ENCODE data around the gene TENT4A.
A peak's percentile ranks its signal among the peaks of the same experiment; 100 is the strongest.
"Not testable (repeated sequence)": the region's sequence is repeated elsewhere in the genome, so short reads cannot be mapped to it uniquely, and the experiment has no call there.

TENT4A gene

DNA sequence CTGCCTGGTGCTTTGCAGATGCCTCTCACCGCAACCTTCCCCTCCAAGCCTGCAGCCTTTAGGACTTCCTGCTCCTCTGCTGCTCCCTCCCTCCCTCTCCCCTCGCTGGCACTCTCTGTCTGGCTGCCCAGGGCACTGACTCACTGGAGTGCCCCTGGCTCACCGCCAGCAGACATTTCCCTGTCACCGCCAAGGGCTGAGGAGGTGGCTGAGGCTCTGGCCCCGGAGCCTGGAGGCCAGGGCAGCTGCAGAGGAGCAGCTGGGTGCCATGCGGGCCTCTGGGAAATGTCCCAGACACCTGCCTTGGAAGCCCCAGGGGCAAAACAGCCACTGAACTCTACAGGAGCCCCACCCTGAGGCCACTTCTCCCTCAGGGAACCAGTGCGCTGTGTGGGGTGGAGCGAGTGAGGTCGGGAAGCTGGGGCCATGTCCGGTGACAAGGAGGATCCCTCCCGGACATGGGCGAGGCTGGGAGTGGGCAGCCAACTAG lies 53.4 kb downstream of the TENT4A start:
- DNase-seq (ENCODE audit: low read depth): peak; percentile 47
- no peak for TF ChIP-seq CTCF (conservative IDR thresholded peaks at IDR 0.05; ENCODE audit: low read depth, low read length)
- H3K4me3 ChIP-seq (ENCODE audit: low read length): no peak overlapping the region

GRCh38 chr5:6767481-6768063 lies 54.3 kb downstream of the TENT4A start:
- TF ChIP-seq CTCF (conservative IDR thresholded peaks at IDR 0.05; ENCODE audit: low read depth, low read length): no peak
- no peak overlapping the region for H3K4me3 ChIP-seq (ENCODE audit: low read length)
- no peak for DNase-seq (ENCODE audit: low read depth)

- TF ChIP-seq CTCF (conservative IDR thresholded peaks at IDR 0.05; ENCODE audit: low read depth, low read length): peak; percentile 20
- no peak overlapping the region for H3K4me3 ChIP-seq (ENCODE audit: low read length)
- no peak for DNase-seq (ENCODE audit: low read depth)
Observed at GRCh38 chr5:6768590-6769230, 55.5 kb downstream of the TENT4A start.

GRCh38 chr5:6770826-6771607 lies 57.8 kb downstream of the TENT4A start:
- no peak for TF ChIP-seq CTCF (conservative IDR thresholded peaks at IDR 0.05; ENCODE audit: low read depth, low read length)
- no peak for DNase-seq (ENCODE audit: low read depth)
- H3K4me3 ChIP-seq (ENCODE audit: low read length): no peak overlapping the region

DNA sequence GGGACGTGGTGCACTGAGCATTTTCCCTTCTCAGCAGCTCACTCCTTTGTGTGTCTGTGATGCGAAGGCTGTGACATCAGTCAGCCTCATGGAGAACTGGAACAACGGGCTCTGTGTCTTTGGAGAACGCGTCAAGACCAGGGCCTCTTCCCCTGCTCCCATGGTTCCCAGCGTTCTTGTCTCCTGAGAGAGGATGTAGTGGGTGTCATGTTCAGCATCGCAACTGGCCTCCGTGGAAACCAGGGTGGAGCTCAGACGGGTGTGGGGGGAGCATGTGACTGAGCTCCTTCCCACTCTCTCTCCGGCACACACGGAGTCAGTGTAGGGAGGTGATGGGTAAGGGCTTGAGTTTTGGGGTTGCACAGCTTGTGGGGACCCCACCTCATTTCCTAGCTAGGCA lies 59.7 kb downstream of the TENT4A start:
- DNase-seq (ENCODE audit: low read depth): no peak
- no peak for TF ChIP-seq CTCF (conservative IDR thresholded peaks at IDR 0.05; ENCODE audit: low read depth, low read length)
- H3K4me3 ChIP-seq (ENCODE audit: low read length): no peak overlapping the region

DNA sequence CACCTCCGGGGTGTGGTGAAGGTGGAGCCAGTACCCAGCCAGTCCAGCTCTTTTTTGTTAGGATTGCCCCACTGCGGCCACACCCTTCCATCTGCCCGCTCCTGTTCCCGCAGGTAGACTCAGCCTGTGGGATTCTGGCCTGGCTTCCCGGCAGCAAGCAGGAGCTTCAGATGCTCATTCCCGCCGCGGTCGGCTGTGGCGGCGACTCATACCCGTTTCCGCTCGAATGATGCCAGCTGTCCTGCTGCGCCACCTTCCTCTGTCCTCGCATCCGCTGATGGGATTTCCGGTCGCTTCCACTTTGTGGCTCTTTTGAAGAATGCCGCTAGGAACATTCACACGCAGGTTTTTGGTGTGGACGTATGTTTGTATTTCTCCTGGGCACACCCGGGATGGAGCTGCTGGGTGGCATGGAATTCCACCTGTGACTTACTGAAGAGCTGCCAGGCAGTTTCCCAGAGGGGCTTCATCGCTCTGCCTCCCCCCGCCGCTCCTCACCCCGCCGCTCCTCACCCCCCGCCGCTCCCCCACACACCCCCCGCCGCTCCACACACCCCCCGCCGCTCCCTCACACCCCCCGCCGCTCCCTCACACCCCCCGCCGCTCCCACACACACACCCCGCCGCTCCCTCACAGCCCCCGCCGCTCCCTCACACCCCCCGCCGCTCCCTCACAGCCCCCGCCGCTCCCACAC lies 60.3 kb downstream of the TENT4A start:
- no peak for DNase-seq (ENCODE audit: low read depth)
- no peak for TF ChIP-seq CTCF (conservative IDR thresholded peaks at IDR 0.05; ENCODE audit: low read depth, low read length)
- H3K4me3 ChIP-seq (ENCODE audit: low read length): no peak overlapping the region

- H3K4me3 ChIP-seq (ENCODE audit: low read length); DNase-seq (ENCODE audit: low read depth): not testable (repeated sequence)
Observed at GRCh38 chr5:6774207-6774606, 61.0 kb downstream of the TENT4A start.
